Right ventricle myocardium superior (tissue), 1 donor: ENCODE results near the gene HINT2. TPM values are rescaled to one million over a fixed set of nuclear protein-coding genes. Genes with fewer than 3 reads are reported as not detected.
A peak's percentile ranks its signal among the peaks of the same experiment; 100 is the strongest.

Experiments used
- ATAC-seq: fragments of 200-7000 bp; cut with Tn5 transposase; one replicate; pipeline ENCODE4 v1.9.1; 2020; ENCODE audit warnings: mild to moderate bottlenecking; ENCODE audit not compliant: poor library complexity
- DNase-seq: peaks from one replicate; pipeline ENCODE4 v3.0.0-alpha.2; 2020
- intact Hi-C: fragments of 100-400 bp; cut with DNase I; formaldehyde crosslinking; loops from one replicate; pipeline ENCODE4 v1.11.2; 2022
- total RNA-seq: library from RNA; stranded (reverse); fragmentation: NEBNext Ultra II Directional; extraction: Animal tissue kit (Norgen Biotek cat#: 25700); gene quantifications from one replicate; pipeline ENCODE4 v1.2.1, GENCODE V29; 2021
- donor health status: DM: no; HTN: yes; CAD: no; lungs with severe emphysema.

Gene HINT2
- total RNA-seq, 1 donor from 2014 or later, result 82.9 TPM

GRCh38 chr9:35842020-35842745, 27.3 kb upstream of the HINT2 start:
- intact Hi-C loops, result no loop called here
- DNase-seq (no peak), ATAC-seq (no peak)

- DNase-seq (no peak), ATAC-seq (no peak)
- intact Hi-C loops, result no loop called here
Observed at GRCh38 chr9:35841645-35841900, 26.7 kb upstream of the HINT2 start.

- DNase-seq (no peak), ATAC-seq (no peak)
- intact Hi-C loops, result no loop called here
Observed at GRCh38 chr9:35840881-35841644, 26.2 kb upstream of the HINT2 start.

- ATAC-seq (no peak), DNase-seq (no peak)
- intact Hi-C loops, result no loop called here
Observed at GRCh38 chr9:35839926-35840325, 25.1 kb upstream of the HINT2 start.

GRCh38 chr9:35836595-35836994, 21.8 kb upstream of the HINT2 start:
- no peak for DNase-seq
- intact Hi-C loops, result no loop called here
- ATAC-seq, result no peak

GRCh38 chr9:35835766-35836165, 20.9 kb upstream of the HINT2 start:
- DNase-seq (no peak), ATAC-seq (no peak)
- intact Hi-C loops, result no loop called here

GRCh38 chr9:35835216-35835632, 20.4 kb upstream of the HINT2 start:
- intact Hi-C loops, result no loop called here
- no peak for DNase-seq

GRCh38 chr9:35834260-35835215, 19.7 kb upstream of the HINT2 start:
- intact Hi-C loops, result no loop called here
- ATAC-seq (no peak), DNase-seq (no peak)

More at GRCh38 chr9:35835216-35835632, 20.4 kb upstream of the HINT2 start:
- no peak for ATAC-seq

GRCh38 chr9:35832814-35833213, 18.0 kb upstream of the HINT2 start:
- intact Hi-C loops, result no loop called here
- no peak for ATAC-seq
- no peak for DNase-seq

- ATAC-seq (no peak), DNase-seq (no peak)
- intact Hi-C loops, result no loop called here
Observed at GRCh38 chr9:35831040-35831439, 16.2 kb upstream of the HINT2 start.

- intact Hi-C loops, result loop anchor here (5.0 kb wide), 1 partner anchor 37 kb away; the partner anchor contains the start of gene NPR2
- DNase-seq (no peak), ATAC-seq (no peak)
Observed at GRCh38 chr9:35829764-35830096, 14.9 kb upstream of the HINT2 start.

- DNase-seq (peak; percentile 99), ATAC-seq (peak; percentile 93)
- intact Hi-C loops, result loop anchor here (5.0 kb wide), 1 partner anchor 37 kb away; the partner anchor contains the start of gene NPR2
Observed at GRCh38 chr9:35829084-35829763, 14.4 kb upstream of the HINT2 start, which contains the start of gene TMEM8B. TSS of gene TMEM8B (plus strand) at chr9:35829228. CDS start at chr9:35829448, 220 bp downstream.

- ATAC-seq, result no peak
- intact Hi-C loops, result loop anchor here (5.0 kb wide), 1 partner anchor 36 kb away; the partner anchor contains the start of gene NPR2
- DNase-seq, result no peak
Observed at GRCh38 chr9:35828716-35829083, 13.9 kb upstream of the HINT2 start, which contains the start of gene FAM221B. TSS of gene FAM221B (minus strand) at chr9:35828732. CDS start at chr9:35826161, 2,571 bp downstream.

GRCh38 chr9:35827486-35827885, 12.6 kb upstream of the HINT2 start:
- ATAC-seq, result no peak
- intact Hi-C loops, result loop anchor here (5.0 kb wide), 1 partner anchor 35 kb away; the partner anchor contains the start of gene NPR2

GRCh38 chr9:35826071-35826701, 11.3 kb upstream of the HINT2 start:
- intact Hi-C loops, result loop anchor here (5.0 kb wide), 1 partner anchor 34 kb away; the partner anchor contains the start of gene NPR2
- DNase-seq (no peak), ATAC-seq (peak; percentile 41)

More at GRCh38 chr9:35827486-35827885, 12.6 kb upstream of the HINT2 start:
- no peak for DNase-seq

GRCh38 chr9:35822926-35823325, 8.1 kb upstream of the HINT2 start:
- DNase-seq, result no peak
- ATAC-seq, result no peak
- intact Hi-C loops, result no loop called here

- intact Hi-C loops, result no loop called here
- ATAC-seq, result no peak
- DNase-seq, result no peak
Observed at GRCh38 chr9:35820076-35820475, 5.2 kb upstream of the HINT2 start.

GRCh38 chr9:35818341-35818740, 3.5 kb upstream of the HINT2 start:
- DNase-seq, result no peak
- no peak for ATAC-seq
- intact Hi-C loops, result no loop called here
